Neuronal stem cell (in vitro differentiated cells): Measurements from ENCODE around the gene SEPTIN5.

Experiments
- DNase-seq: peaks from one replicate; pipeline ENCODE4 v3.0.0-alpha.2; 2013; ENCODE audit warnings: low spot score
- H2AFZ ChIP-seq: one replicate; pipeline ENCODE4 v1.6.1; 2013; ENCODE audit warnings: mild to moderate bottlenecking, low read length, inconsistent platforms
- H2AK5ac ChIP-seq: 2 replicates; pipeline ENCODE4 v1.6.1; 2013; ENCODE audit warnings: low read depth, mild to moderate bottlenecking, inconsistent platforms, low read length, moderate library complexity, mixed read lengths
- H2BK120ac ChIP-seq: 2 replicates; pipeline ENCODE4 v1.6.1; 2013; ENCODE audit warnings: low read depth, mild to moderate bottlenecking, inconsistent platforms, low read length, moderate library complexity, mixed read lengths
- H2BK12ac ChIP-seq: one replicate; pipeline ENCODE4 v1.6.1; 2013; ENCODE audit warnings: low read length, inconsistent platforms
- H2BK15ac ChIP-seq: 2 replicates; pipeline ENCODE4 v1.6.1; 2013; ENCODE audit warnings: mild to moderate bottlenecking, low read length, inconsistent platforms, mixed read lengths
- H2BK5ac ChIP-seq: one replicate; pipeline ENCODE4 v1.6.1; 2013; ENCODE audit warnings: inconsistent platforms, mild to moderate bottlenecking, low read length, moderate library complexity
- H3K14ac ChIP-seq: one replicate; pipeline ENCODE4 v1.6.1; 2013; ENCODE audit warnings: low read length, inconsistent platforms
- H3K18ac ChIP-seq: 2 replicates; pipeline ENCODE4 v1.6.1; 2013; ENCODE audit warnings: low read length, inconsistent platforms
- H3K23ac ChIP-seq: 2 replicates; pipeline ENCODE4 v1.6.1; 2013; ENCODE audit warnings: low read depth, mild to moderate bottlenecking, mixed read lengths, low read length, inconsistent platforms; ENCODE audit not compliant: poor library complexity
- H3K27ac ChIP-seq: replicated peaks from 3 replicates; pipeline ENCODE4 v1.5.1; 2013; ENCODE audit warnings: low read length, inconsistent platforms
- H3K27me3 ChIP-seq, 3 experiments: 2 replicates each; pipeline ENCODE4 v1.6.1; 2013; ENCODE audit warnings: low read length in 3 of 3, mild to moderate bottlenecking in 2 of 3, inconsistent platforms in 1 of 3, low read depth in 1 of 3, mixed read lengths in 1 of 3, moderate library complexity in 1 of 3; ENCODE audit not compliant: control insufficient read depth in 3 of 3, insufficient read depth in 3 of 3
- H3K36me3 ChIP-seq, 2 donors: replicated peaks in 1 of 2; 2 replicates each; pipeline ENCODE4 v1.6.1; 2013; ENCODE audit warnings: low read length in 2 of 2; ENCODE audit not compliant: control insufficient read depth in 2 of 2, insufficient read depth in 2 of 2
- H3K4ac ChIP-seq: 2 replicates; pipeline ENCODE4 v1.6.1; 2013; ENCODE audit warnings: inconsistent platforms, mild to moderate bottlenecking, low read length, moderate library complexity
- H3K4me1 ChIP-seq, 2 donors: 1 replicate in 1 of 2; 2 replicates in 1 of 2; pipeline ENCODE4 v1.6.1; 2013; ENCODE audit warnings: low read length in 2 of 2, low read depth in 1 of 2; ENCODE audit not compliant: control insufficient read depth in 2 of 2, insufficient read depth in 1 of 2
- H3K4me2 ChIP-seq: one replicate; pipeline ENCODE4 v1.6.1; 2013; ENCODE audit warnings: mild to moderate bottlenecking, low read length, inconsistent platforms; ENCODE audit not compliant: insufficient read depth, poor library complexity, severe bottlenecking
- H3K4me3 ChIP-seq, 2 donors: 2 replicates each; pipeline ENCODE4 v1.5.1; 2013; ENCODE audit warnings: low read length in 2 of 2, mild to moderate bottlenecking in 2 of 2, inconsistent platforms in 1 of 2, moderate library complexity in 1 of 2
- H3K79me1 ChIP-seq: one replicate; pipeline ENCODE4 v1.6.1; 2013; ENCODE audit warnings: low read depth, mild to moderate bottlenecking, inconsistent platforms, low read length, moderate library complexity
- H3K9ac ChIP-seq: one replicate; pipeline ENCODE4 v1.6.1; 2013; ENCODE audit warnings: mild to moderate bottlenecking, low read depth, low read length, inconsistent platforms; ENCODE audit not compliant: poor library complexity
- H3K9me3 ChIP-seq, 2 donors: replicated peaks in 1 of 2; 2 replicates each; pipeline versions ENCODE3 to v1.6.1; 2013; ENCODE audit warnings: low read length in 2 of 2, mild to moderate bottlenecking in 2 of 2, inconsistent platforms in 1 of 2, low read depth in 1 of 2, mixed read lengths in 1 of 2, moderate library complexity in 1 of 2; ENCODE audit not compliant: control insufficient read depth in 2 of 2, insufficient read depth in 1 of 2
- H4K8ac ChIP-seq: one replicate; pipeline ENCODE4 v1.6.1; 2013; ENCODE audit warnings: low read depth, mild to moderate bottlenecking, inconsistent platforms, low read length, moderate library complexity
- H4K91ac ChIP-seq: one replicate; pipeline ENCODE4 v1.6.1; 2013; ENCODE audit warnings: low read length, low read depth, mild to moderate bottlenecking, inconsistent platforms; ENCODE audit not compliant: poor library complexity
- WGBS, 2 donors: extraction: QIAGEN DNeasy Blood & Tissue Kit; methylation state at CpG; one replicate each; pipeline ENCODE4 v1.1.7; 2013; ENCODE audit warnings: missing lambda C conversion rate in 2 of 2, mixed read lengths in 1 of 2; ENCODE audit not compliant: insufficient read length in 2 of 2, insufficient replicate concordance in 1 of 2; ENCODE audit errors: extremely low coverage in 2 of 2; 5-methylcytosine and 5-hydroxymethylcytosine counted together

Gene SEPTIN5

GRCh38 chr22:19710769-19711106 is 3.6 kb upstream of the SEPTIN5 start:
- Histone ChIP-seq H3K14ac (peak overlapping the region; percentile 3), H3K79me1 (peaks cover 5% of the 10 kb centered on the region), H3K4me1 (peaks cover 5 to 7% of the 10 kb centered on the region in 2 donors), H3K9me3 (peaks cover 0 to 2% of the 10 kb centered on the region in 2 donors), H3K18ac (peak overlapping the region; percentile 80), H2BK12ac (no peak overlapping the region), H3K23ac (peak overlapping the region; percentile 91), H2BK5ac (no peak overlapping the region), H2BK120ac (no peak overlapping the region), H3K27me3 (peaks cover 0 to 83% (median 24%) of the 10 kb centered on the region in 3 experiments), H2AK5ac (no peak overlapping the region), H3K4ac (no peak overlapping the region), H4K91ac (peak overlapping the region; percentile 95), H3K36me3 (no peaks in the 10 kb centered on the region), H3K4me2 (no peak overlapping the region), H2AFZ (no peak overlapping the region), H3K4me3 (peak overlapping the region in 1 of 2 donors; percentile 32), H2BK15ac (no peak overlapping the region), H3K27ac (no peak overlapping the region), H3K9ac (no peak overlapping the region), H4K8ac (no peak overlapping the region)
- WGBS, 2 donors: no CpG with 5 or more reads among the region's 6 CpGs
- DNase-seq: no peak

- H3K27me3 ChIP-seq: peaks cover under 1 to 83% (median 38%) of the 10 kb centered on the region in 3 experiments
- H3K4me3 ChIP-seq: no peak overlapping the region
- WGBS, 2 donors: no CpG with 5 or more reads among the region's 13 CpGs
Observed at GRCh38 chr22:19713245-19713644, 1.1 kb upstream of the SEPTIN5 start.

GRCh38 chr22:19713650-19714311 is 522 bp upstream of the SEPTIN5 start:
- H3K4me3 ChIP-seq: peak overlapping the region; percentile 51 to 82
- peak overlapping the region; percentile 65 for H4K8ac ChIP-seq
- peak overlapping the region; percentile 86 for H3K4me2 ChIP-seq
- peak overlapping the region; percentile 96 for H3K18ac ChIP-seq
- H2BK12ac ChIP-seq: no peak overlapping the region
- H2AFZ ChIP-seq: peak overlapping the region; percentile 96
- peaks cover 8 to 12% of the 10 kb centered on the region in 2 donors for H3K4me1 ChIP-seq
- H2BK15ac ChIP-seq: peak overlapping the region; percentile 71
- H3K27ac ChIP-seq: no peak overlapping the region
- peak overlapping the region; percentile 37 for H3K23ac ChIP-seq
- peak overlapping the region; percentile 71 for H3K14ac ChIP-seq
- H2BK5ac ChIP-seq: peak overlapping the region; percentile 46
- H3K79me1 ChIP-seq: peaks cover 11% of the 10 kb centered on the region
- no peak overlapping the region for H3K4ac ChIP-seq
- WGBS, 2 donors: no CpG with 5 or more reads among the region's 38 CpGs
- H3K9me3 ChIP-seq: peaks cover 0 to 4% of the 10 kb centered on the region in 2 donors
- peaks cover 6 to 81% (median 43%) of the 10 kb centered on the region in 3 experiments for H3K27me3 ChIP-seq
- H2BK120ac ChIP-seq: peak overlapping the region; percentile 54
- H3K9ac ChIP-seq: peak overlapping the region; percentile 77
- H4K91ac ChIP-seq: no peak overlapping the region
- H2AK5ac ChIP-seq: peak overlapping the region; percentile 77
- H3K36me3 ChIP-seq: no peaks in the 10 kb centered on the region
- no peak for DNase-seq

More at GRCh38 chr22:19713245-19713644, 1.1 kb upstream of the SEPTIN5 start:
- Histone ChIP-seq H4K8ac (no peak overlapping the region), H2BK12ac (no peak overlapping the region), H2AK5ac (peak overlapping the region; percentile 77), H3K9me3 (peaks cover 0 to 4% of the 10 kb centered on the region in 2 donors), H2BK120ac (peak overlapping the region; percentile 54), H4K91ac (no peak overlapping the region), H3K27ac (no peak overlapping the region), H2BK15ac (peak overlapping the region; percentile 71), H3K4me1 (peaks cover 8 to 10% of the 10 kb centered on the region in 2 donors), H3K18ac (no peak overlapping the region), H2AFZ (no peak overlapping the region), H3K9ac (no peak overlapping the region), H3K79me1 (peaks cover 11% of the 10 kb centered on the region), H3K23ac (peak overlapping the region; percentile 37), H3K4ac (no peak overlapping the region), H3K14ac (no peak overlapping the region), H2BK5ac (peak overlapping the region; percentile 46), H3K36me3 (no peaks in the 10 kb centered on the region), H3K4me2 (no peak overlapping the region)
- no peak for DNase-seq

GRCh38 chr22:19715188-19715930 is 1.1 kb downstream of the SEPTIN5 start:
- DNase-seq: no peak
- Histone ChIP-seq H2BK120ac (no peak overlapping the region), H2AFZ (peak overlapping the region; percentile 96), H3K27ac (no peak overlapping the region), H2AK5ac (peak overlapping the region; percentile 83), H3K18ac (peak overlapping the region; percentile 98), H3K4me1 (peaks cover 8 to 12% of the 10 kb centered on the region in 2 donors), H3K36me3 (peaks cover 0 to 4% of the 10 kb centered on the region in 2 donors), H4K91ac (no peak overlapping the region), H3K4ac (peak overlapping the region; percentile 76), H3K14ac (no peak overlapping the region), H3K9ac (peak overlapping the region; percentile 84), H3K9me3 (peaks cover 9 to 13% of the 10 kb centered on the region in 2 donors), H3K79me1 (peaks cover 9% of the 10 kb centered on the region), H2BK5ac (peak overlapping the region; percentile 62), H4K8ac (peak overlapping the region; percentile 17), H3K27me3 (peaks cover 20 to 80% (median 59%) of the 10 kb centered on the region in 3 experiments), H2BK15ac (peak overlapping the region; percentile 89), H3K4me2 (peak overlapping the region; percentile 86), H3K4me3 (peak overlapping the region; percentile 51 to 81), H3K23ac (peak overlapping the region; percentile 90), H2BK12ac (no peak overlapping the region)
- WGBS, 2 donors: no CpG with 5 or more reads among the region's 4 CpGs
